ENCODE measurements around the gene STARD3NL.
"Not testable (repeated sequence)": the region's sequence is repeated elsewhere in the genome, so short reads cannot be mapped to it uniquely, and the experiment has no call there.

The STARD3NL gene

GRCh38 chr7:38163671-38164070 is 14.4 kb upstream of the STARD3NL start:
- no peaks in the 10 kb centered on the region for H3K36me3 ChIP-seq (ENCODE audit: control insufficient read depth, insufficient read depth, low read length)
- no peak for TF ChIP-seq CTCF (IDR thresholded peaks at IDR 0.05; ENCODE audit: insufficient read depth, low read length, poor library complexity, severe bottlenecking)
- no peaks in the 10 kb centered on the region for H3K27me3 ChIP-seq (replicated peaks; ENCODE audit: control insufficient read depth, insufficient read depth, low read length)
- H3K4me3 ChIP-seq (replicated peaks; ENCODE audit: low read depth, low read length) = no peak overlapping the region
- no peak for DNase-seq (ENCODE audit: extremely low read depth, insufficient read length)

- Histone ChIP-seq H3K4me3 (replicated peaks; ENCODE audit: low read depth, low read length) (no peak overlapping the region), H3K36me3 (ENCODE audit: control insufficient read depth, insufficient read depth, low read length) (no peaks in the 10 kb centered on the region), H3K27me3 (replicated peaks; ENCODE audit: control insufficient read depth, insufficient read depth, low read length) (no peaks in the 10 kb centered on the region)
- no peak for TF ChIP-seq CTCF (IDR thresholded peaks at IDR 0.05; ENCODE audit: insufficient read depth, low read length, poor library complexity, severe bottlenecking)
- DNase-seq (ENCODE audit: extremely low read depth, insufficient read length) = no peak
Observed at GRCh38 chr7:38168890-38169570, 9.0 kb upstream of the STARD3NL start.

- Histone ChIP-seq H3K4me3 (replicated peaks; ENCODE audit: low read depth, low read length) (no peak overlapping the region), H3K27me3 (replicated peaks; ENCODE audit: control insufficient read depth, insufficient read depth, low read length) (no peaks in the 10 kb centered on the region), H3K36me3 (ENCODE audit: control insufficient read depth, insufficient read depth, low read length) (no peaks in the 10 kb centered on the region)
- no peak for TF ChIP-seq CTCF (IDR thresholded peaks at IDR 0.05; ENCODE audit: insufficient read depth, low read length, poor library complexity, severe bottlenecking)
- peak; percentile 54 for DNase-seq (ENCODE audit: extremely low read depth, insufficient read length)
Observed at GRCh38 chr7:38169847-38170246, 8.2 kb upstream of the STARD3NL start.

GRCh38 chr7:38171623-38172391 is 6.2 kb upstream of the STARD3NL start:
- no peak for TF ChIP-seq CTCF (IDR thresholded peaks at IDR 0.05; ENCODE audit: insufficient read depth, low read length, poor library complexity, severe bottlenecking)
- Histone ChIP-seq H3K27me3 (replicated peaks; ENCODE audit: control insufficient read depth, insufficient read depth, low read length) (no peaks in the 10 kb centered on the region), H3K36me3 (ENCODE audit: control insufficient read depth, insufficient read depth, low read length) (no peaks in the 10 kb centered on the region), H3K4me3 (replicated peaks; ENCODE audit: low read depth, low read length) (peak overlapping the region; percentile 34)
- DNase-seq (ENCODE audit: extremely low read depth, insufficient read length) = peak; percentile 68

- not testable (repeated sequence) for H3K36me3 ChIP-seq (ENCODE audit: control insufficient read depth, insufficient read depth, low read length); H3K4me3 ChIP-seq (replicated peaks; ENCODE audit: low read depth, low read length); DNase-seq (ENCODE audit: extremely low read depth, insufficient read length); H3K27me3 ChIP-seq (replicated peaks; ENCODE audit: control insufficient read depth, insufficient read depth, low read length)
Observed at GRCh38 chr7:38175547-38175946, 2.5 kb upstream of the STARD3NL start.

GRCh38 chr7:38177621-38178003 is 433 bp upstream of the STARD3NL start:
- no peak for DNase-seq (ENCODE audit: extremely low read depth, insufficient read length)
- H3K4me3 ChIP-seq (replicated peaks; ENCODE audit: low read depth, low read length) = peak overlapping the region; percentile 99
- no peaks in the 10 kb centered on the region for H3K27me3 ChIP-seq (replicated peaks; ENCODE audit: control insufficient read depth, insufficient read depth, low read length)
- TF ChIP-seq CTCF (IDR thresholded peaks at IDR 0.05; ENCODE audit: insufficient read depth, low read length, poor library complexity, severe bottlenecking) = no peak
- no peaks in the 10 kb centered on the region for H3K36me3 ChIP-seq (ENCODE audit: control insufficient read depth, insufficient read depth, low read length)

Measured in GM06990 (cell line).